Thyroid gland (tissue), 4 donors: ENCODE measurements around the gene PARL.

Experiments
- POLR2A ChIP-seq, 2 donors: fragments of 450-650 bp; IDR thresholded peaks; one replicate each; pipeline ENCODE4 v1.6.1; 2017; ENCODE audit warnings: antibody characterized with exemption in 2 of 2, mild to moderate bottlenecking in 2 of 2, moderate library complexity in 1 of 2
- TF ChIP-seq, protein P1 (sequence below), 6 experiments: fragments of 200-600 bp in 3 of 6; fragments of 450-650 bp in 3 of 6; sonication (generic) in 3 of 6; IDR thresholded peaks; one replicate each; pipeline ENCODE4 v1.5.1; 2016 to 2019; ENCODE audit warnings: antibody characterized with exemption in 6 of 6, mild to moderate bottlenecking in 2 of 6, inconsistent platforms in 1 of 6, moderate library complexity in 1 of 6

DNA sequence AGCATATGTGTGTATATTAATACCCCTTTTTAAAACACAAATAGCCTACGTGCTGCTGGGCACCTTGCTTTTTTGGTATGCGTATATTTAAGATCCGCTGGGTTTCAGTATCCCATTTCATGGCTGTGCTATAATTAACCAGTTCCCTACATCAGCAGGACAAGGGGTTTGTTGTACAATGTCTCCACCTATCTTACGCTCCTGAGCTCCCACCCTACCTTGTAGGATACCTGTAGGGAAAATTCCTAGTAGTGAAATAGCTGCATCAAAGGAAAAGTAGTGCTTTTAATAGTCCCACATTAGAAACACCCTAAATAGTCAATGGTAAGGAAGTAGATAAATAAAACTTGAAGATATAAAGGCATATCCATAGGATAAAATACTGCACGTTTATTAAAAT, 60.7 kb downstream of the PARL start:
- TF ChIP-seq POLR2A (IDR thresholded peaks at IDR 0.05) = no peak
- TF ChIP-seq, protein P1, sequence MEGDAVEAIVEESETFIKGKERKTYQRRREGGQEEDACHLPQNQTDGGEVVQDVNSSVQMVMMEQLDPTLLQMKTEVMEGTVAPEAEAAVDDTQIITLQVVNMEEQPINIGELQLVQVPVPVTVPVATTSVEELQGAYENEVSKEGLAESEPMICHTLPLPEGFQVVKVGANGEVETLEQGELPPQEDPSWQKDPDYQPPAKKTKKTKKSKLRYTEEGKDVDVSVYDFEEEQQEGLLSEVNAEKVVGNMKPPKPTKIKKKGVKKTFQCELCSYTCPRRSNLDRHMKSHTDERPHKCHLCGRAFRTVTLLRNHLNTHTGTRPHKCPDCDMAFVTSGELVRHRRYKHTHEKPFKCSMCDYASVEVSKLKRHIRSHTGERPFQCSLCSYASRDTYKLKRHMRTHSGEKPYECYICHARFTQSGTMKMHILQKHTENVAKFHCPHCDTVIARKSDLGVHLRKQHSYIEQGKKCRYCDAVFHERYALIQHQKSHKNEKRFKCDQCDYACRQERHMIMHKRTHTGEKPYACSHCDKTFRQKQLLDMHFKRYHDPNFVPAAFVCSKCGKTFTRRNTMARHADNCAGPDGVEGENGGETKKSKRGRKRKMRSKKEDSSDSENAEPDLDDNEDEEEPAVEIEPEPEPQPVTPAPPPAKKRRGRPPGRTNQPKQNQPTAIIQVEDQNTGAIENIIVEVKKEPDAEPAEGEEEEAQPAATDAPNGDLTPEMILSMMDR (IDR thresholded peaks at IDR 0.05) = no peak
